A549 (cell line): Measurements from ENCODE around the gene POLE. TPM values are rescaled to one million over a fixed set of nuclear protein-coding genes. Genes with fewer than 3 reads are reported as not detected.

Source experiments
- ATAC-seq, 2 experiments: fragments of 200-7000 bp in 1 of 2; fragments of >200 bp in 1 of 2; cut with Nextera tagmentation in 1 of 2; cut with Tn5 transposase in 1 of 2; 3 replicates each; pipeline versions ENCODE4 v1.8.0 to v1.9.1; 2018 to 2020; ENCODE audit warnings: mild to moderate bottlenecking in 1 of 2, moderate library complexity in 1 of 2
- CTCF ChIA-PET: fragments of 300-600 bp; sonication (Branson Sonifier 250); formaldehyde crosslinking; extraction: SDS; loops from one replicate; lab custom pipeline; 2021; ENCODE audit warnings: antibody characterized with exemption, inconsistent platforms; lab: Yijun Ruan, JAX
- POLR2A ChIA-PET: fragments of 350-600 bp; formaldehyde crosslinking; extraction: SDS; loops from one replicate; lab custom pipeline; 2021; ENCODE audit warnings: antibody characterized with exemption, inconsistent platforms; lab: Yijun Ruan, JAX
- DNase-seq, 2 experiments: peaks; one replicate each; pipeline versions ENCODE4 v3.0.0 to v3.0.0-alpha.2; 2011 to 2016; ENCODE audit warnings: low read depth in 1 of 2, low spot score in 1 of 2
- FAIRE-seq: peaks from 2 replicates; lab custom pipeline; 2011; peaks lifted over from hg19 to GRCh38; lab: Jason Lieb, UNC
- H3K27ac ChIP-seq, 2 experiments: fragments of >200 bp; sonication (Bioruptor Twin); formaldehyde crosslinking; 3 replicates each; pipeline ENCODE4 v1.5.1; 2016 to 2017
- H3K4me1 ChIP-seq: fragments of >200 bp; sonication (Bioruptor Twin); formaldehyde crosslinking; 3 replicates; pipeline ENCODE4 v1.6.1; 2016
- H3K4me2 ChIP-seq: fragments of >200 bp; sonication (Bioruptor Twin); formaldehyde crosslinking; 3 replicates; pipeline ENCODE4 v1.6.1; 2016
- H3K4me3 ChIP-seq: fragments of >200 bp; sonication (Bioruptor Twin); formaldehyde crosslinking; 3 replicates; pipeline ENCODE4 v1.5.1; 2016
- H3K9me3 ChIP-seq: fragments of >200 bp; sonication (Bioruptor Twin); formaldehyde crosslinking; 3 replicates; pipeline ENCODE4 v1.6.1; 2016
- E2F6 ChIP-seq: IDR thresholded peaks from 2 replicates; pipeline ENCODE4 v1.6.1; 2012; ENCODE audit warnings: low read depth, borderline replicate concordance
- HEYL ChIP-seq: fragments of 250-450 bp; sonication (Bioruptor Pico); IDR thresholded peaks from 2 replicates; pipeline ENCODE4 v1.8.0; 2021; ENCODE audit warnings: mild to moderate bottlenecking, moderate library complexity
- HOXA7 ChIP-seq: fragments of 250-450 bp; sonication (Bioruptor Pico); IDR thresholded peaks from 2 replicates; pipeline ENCODE4 v1.5.0; 2020; ENCODE audit warnings: mild to moderate bottlenecking, moderate library complexity
- HOXB5 ChIP-seq: fragments of 250-450 bp; sonication (Bioruptor Pico); IDR thresholded peaks from 2 replicates; pipeline ENCODE4 v1.5.0; 2020; ENCODE audit warnings: mild to moderate bottlenecking, moderate library complexity
- MAX ChIP-seq: IDR thresholded peaks from 2 replicates; pipeline ENCODE4 v1.6.1; 2012
- MAZ ChIP-seq: fragments of 150-350 bp; IDR thresholded peaks from 2 replicates; pipeline ENCODE4 v1.6.1; 2014; ENCODE audit warnings: antibody characterized with exemption, low read depth, low read length, borderline replicate concordance
- NFE2L2 ChIP-seq: fragments of 150-350 bp; conservative IDR thresholded peaks from 2 replicates; pipeline ENCODE4 v1.6.1; 2014; ENCODE audit warnings: low read length
- NR3C1 ChIP-seq: fragments of >200 bp; sonication (Bioruptor Twin); formaldehyde crosslinking; IDR thresholded peaks from 3 replicates; pipeline ENCODE4 v1.6.1; 2017
- RAD21 ChIP-seq, 2 experiments: fragments of >200 bp in 1 of 2; sonication (Bioruptor Twin) in 1 of 2; formaldehyde crosslinking in 1 of 2; IDR thresholded peaks in 1 of 2; conservative IDR thresholded peaks in 1 of 2; 2 replicates in 1 of 2; 3 replicates in 1 of 2; pipeline ENCODE4 v1.6.1; 2012 to 2018; ENCODE audit warnings: inconsistent platforms in 1 of 2
- RARB ChIP-seq: fragments of 250-450 bp; sonication (Bioruptor Pico); IDR thresholded peaks from 2 replicates; pipeline ENCODE4 v1.8.0; 2021; ENCODE audit warnings: mild to moderate bottlenecking, moderate library complexity
- REST ChIP-seq: fragments of 200-600 bp; sonication (generic); IDR thresholded peaks from 2 replicates; pipeline ENCODE4 v1.6.1; 2016; ENCODE audit warnings: antibody characterized with exemption, mild to moderate bottlenecking, moderate library complexity
- SMC3 ChIP-seq: fragments of >200 bp; sonication (Bioruptor Twin); formaldehyde crosslinking; IDR thresholded peaks from 3 replicates; pipeline ENCODE4 v1.6.1; 2018; ENCODE audit warnings: inconsistent platforms
- ZSCAN20 ChIP-seq: fragments of 250-450 bp; sonication (Bioruptor Pico); IDR thresholded peaks from 2 replicates; pipeline ENCODE4 v1.8.0; 2022; ENCODE audit warnings: mild to moderate bottlenecking, moderate library complexity
- WGBS: methylation state at CpG from one replicate; pipeline ENCODE4 v1.1.6; 2017; ENCODE audit errors: missing lambda C conversion rate; 5-methylcytosine and 5-hydroxymethylcytosine counted together
- polyA plus RNA-seq, 4 experiments: library from polyadenylated mRNA; depleted of rRNA in 3 of 4; stranded (reverse); fragments of >200 nt; fragmentation: RNase III in 1 of 4; extraction: RNeasy Plus Mini Kit Qiagen cat#74134 plus additional on column Dnase treatment in 1 of 4; gene quantifications; 2 replicates in 3 of 4; 3 replicates in 1 of 4; pipeline ENCODE4 v1.2.3, GENCODE V29; 2011 to 2017

The POLE gene
- polyA plus RNA-seq, 2 of the 4 experiments (the other 2 are of a cell fraction): 28.9 to 67.2 TPM

GRCh38 chr12:132726386-132726785, 39.2 kb upstream of the POLE start:
- Histone ChIP-seq H3K27ac (no peak overlapping the region), H3K4me2 (no peak overlapping the region), H3K4me1 (no peaks in the 10 kb centered on the region), H3K9me3 (no peaks in the 10 kb centered on the region), H3K4me3 (no peak overlapping the region)
- TF ChIP-seq REST: no peak
- no peak for DNase-seq
- no peak for FAIRE-seq
- ATAC-seq: no peak
- WGBS: 96% methylated on average over 12 of the region's 12 CpGs
- POLR2A ChIA-PET: no interaction called here
- CTCF ChIA-PET: no interaction called here

GRCh38 chr12:132724506-132725241, 37.5 kb upstream of the POLE start:
- Histone ChIP-seq H3K4me1 (no peaks in the 10 kb centered on the region), H3K27ac (no peak overlapping the region), H3K4me2 (no peak overlapping the region), H3K9me3 (no peaks in the 10 kb centered on the region), H3K4me3 (no peak overlapping the region)
- DNase-seq: no peak
- CTCF ChIA-PET: interaction anchor here (1.3 kb wide), 1 partner anchor 16 kb away, joined by 3 read pairs; no protein-coding TSS in a partner anchor
- WGBS: 88% methylated on average over 28 of the region's 30 CpGs
- no peak for FAIRE-seq
- POLR2A ChIA-PET: no interaction called here
- TF ChIP-seq HEYL (no peak), RAD21 (conservative IDR thresholded peaks at IDR 0.05 in 1 of 2, IDR thresholded peaks at IDR 0.05 in 1 of 2) (no peak), E2F6 (no peak), RARB (CRISPR knock-in tag) (no peak), MAX (no peak)
- no peak; a peak in 1 of 6 replicates for ATAC-seq

- no peak overlapping the region for H3K4me3 ChIP-seq
- POLR2A ChIA-PET: no interaction called here
- ATAC-seq (no peak), FAIRE-seq (no peak), DNase-seq (no peak)
- TF ChIP-seq HOXB5 (CRISPR knock-in tag) (no peak), HOXA7 (no peak), MAZ (no peak), HEYL (no peak), NFE2L2 (no peak), ZSCAN20 (CRISPR knock-in tag) (no peak), NR3C1 (no peak), SMC3 (no peak), RAD21 (conservative IDR thresholded peaks at IDR 0.05 in 1 of 2, IDR thresholded peaks at IDR 0.05 in 1 of 2) (no peak)
- no peak overlapping the region for H3K27ac ChIP-seq
- no peak overlapping the region for H3K4me2 ChIP-seq
- H3K4me1 ChIP-seq: no peaks in the 10 kb centered on the region
- no peaks in the 10 kb centered on the region for H3K9me3 ChIP-seq
- CTCF ChIA-PET: interaction anchor here (1.3 kb wide), 1 partner anchor 17 kb away, joined by 3 read pairs; no protein-coding TSS in a partner anchor
- 95% methylated on average over 2 of the region's 2 CpGs for WGBS
Measured at GRCh38 chr12:132723764-132724140, 36.6 kb upstream of the POLE start.
